Stimulated activated CD4-positive, alpha-beta T cell treated with anti-CD3 and anti-CD28 coated beads, Interleukin-1b, Interleukin-23, amount 100 ng/mL, for 1 hour (primary cell): ENCODE data around the gene SP4.
"Not testable (repeated sequence)": the region's sequence is repeated elsewhere in the genome, so short reads cannot be mapped to it uniquely, and the experiment has no call there.

Experiments used
- DNase-seq, 2 donors: peaks; one replicate each; pipeline ENCODE4 v3.0.0-alpha.2; 2020; ENCODE audit warnings: low read depth in 2 of 2

SP4 gene

DNA sequence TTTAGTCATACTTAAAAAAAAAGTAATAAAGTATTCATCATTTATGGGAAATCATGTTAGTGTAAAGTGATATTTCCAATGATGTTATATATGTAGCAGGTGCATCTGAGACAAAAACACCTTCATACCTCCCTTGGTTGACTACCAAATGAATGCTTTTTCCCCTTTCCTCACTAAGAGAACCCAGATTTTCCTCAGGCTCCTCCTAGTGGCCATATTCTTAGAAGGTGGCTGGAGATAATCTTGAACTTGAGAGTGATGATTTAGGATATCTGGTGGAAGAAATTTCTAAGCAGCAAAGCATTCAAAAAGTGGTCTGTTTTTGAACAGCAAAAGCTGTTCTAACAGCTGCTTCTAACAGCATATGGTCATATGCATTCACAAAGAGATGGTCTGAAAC is 98.1 kb downstream of the SP4 start:
- DNase-seq: no peak

DNA sequence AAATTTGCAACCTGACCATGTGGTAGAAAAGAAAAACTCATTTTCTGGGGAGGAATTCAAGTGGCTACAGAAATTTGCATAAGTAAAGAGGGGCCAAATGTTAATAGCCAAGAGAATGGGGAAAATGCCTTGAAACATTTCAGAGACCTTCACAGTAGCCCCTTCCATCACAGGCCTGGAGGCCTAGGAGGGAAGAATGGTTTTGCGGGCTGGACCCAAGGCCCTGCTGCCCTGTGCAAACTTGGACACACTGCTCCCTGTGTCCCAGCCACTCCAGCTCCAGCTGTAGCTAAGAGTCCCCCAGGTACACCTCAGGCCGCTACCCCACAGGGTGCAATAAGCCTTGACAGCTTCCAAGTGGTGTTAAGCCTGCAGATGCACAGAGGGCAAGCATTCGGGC is 98.6 kb downstream of the SP4 start:
- DNase-seq: no peak

DNA sequence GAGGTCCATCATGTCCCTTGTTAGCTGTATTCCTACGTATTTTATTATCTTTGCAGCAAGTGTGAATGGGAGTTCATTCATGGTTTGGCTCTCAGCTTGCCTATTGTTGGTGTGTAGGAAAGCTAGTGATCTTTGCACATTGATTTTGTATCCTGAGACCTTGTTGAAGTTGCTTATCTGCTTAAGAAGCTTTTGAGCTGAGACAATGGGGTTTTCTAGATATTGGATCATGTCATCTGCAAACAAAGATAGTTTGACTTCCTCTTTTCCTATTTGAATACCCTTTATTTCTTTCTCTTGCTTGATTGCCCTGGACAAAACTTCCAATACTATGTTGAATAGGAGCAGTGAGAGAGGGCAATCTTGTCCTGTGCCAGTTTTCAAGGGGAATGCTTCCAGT is 104.6 kb downstream of the SP4 start:
- not testable (repeated sequence) for DNase-seq

DNA sequence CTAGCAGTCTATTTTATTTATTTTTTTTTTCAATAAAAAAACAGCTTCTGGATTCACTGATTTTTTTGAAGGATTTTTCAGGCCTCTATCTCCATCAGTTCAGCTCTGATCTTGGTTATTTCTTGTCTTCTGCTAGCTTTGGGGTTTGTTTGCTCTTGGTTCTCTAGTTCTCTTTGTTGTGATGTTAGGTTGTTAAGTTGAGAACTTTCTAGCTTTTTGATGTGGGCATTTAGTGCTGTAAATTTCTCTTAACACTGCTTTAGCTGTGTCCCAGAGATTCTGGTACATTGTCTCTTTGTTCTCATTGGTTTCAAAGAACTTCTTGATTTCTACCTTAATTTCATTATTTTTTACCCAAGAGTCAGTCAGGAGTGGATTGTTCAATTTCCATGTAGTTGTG is 105.8 kb downstream of the SP4 start:
- DNase-seq: not testable (repeated sequence)

DNA sequence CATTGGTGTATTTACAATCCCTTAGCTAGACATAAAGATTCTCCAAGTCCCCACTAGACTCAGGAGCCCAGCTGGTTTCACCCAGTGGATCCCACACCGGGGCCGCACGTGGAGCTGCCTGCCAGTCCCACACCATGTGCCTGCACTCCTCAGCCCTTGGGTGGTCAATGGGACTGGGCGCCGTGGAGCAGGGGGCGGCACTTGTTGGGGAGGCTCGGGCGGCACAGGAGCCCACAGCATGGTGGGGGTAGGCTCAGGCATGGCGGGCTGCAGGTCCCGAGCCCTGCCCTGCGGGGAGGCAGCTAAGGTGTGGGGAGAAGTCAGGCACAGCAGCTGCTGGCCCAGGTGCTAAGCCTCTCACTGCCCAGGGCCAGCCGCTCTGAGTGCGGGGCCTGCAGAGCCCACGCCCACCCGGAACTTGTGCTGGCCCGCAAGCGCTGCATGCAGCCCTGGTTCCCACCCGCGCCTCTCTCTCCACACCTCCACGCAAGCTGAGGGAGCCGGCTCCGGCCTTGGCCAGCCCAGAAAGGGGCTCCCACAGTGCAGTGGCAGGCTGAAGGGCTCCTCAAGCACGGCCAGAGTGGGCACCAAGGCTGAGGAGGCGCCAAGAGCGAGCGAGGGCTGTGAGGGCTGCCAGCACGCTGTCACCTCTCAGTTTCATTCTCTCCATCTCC is 108.7 kb downstream of the SP4 start:
- not testable (repeated sequence) for DNase-seq

DNA sequence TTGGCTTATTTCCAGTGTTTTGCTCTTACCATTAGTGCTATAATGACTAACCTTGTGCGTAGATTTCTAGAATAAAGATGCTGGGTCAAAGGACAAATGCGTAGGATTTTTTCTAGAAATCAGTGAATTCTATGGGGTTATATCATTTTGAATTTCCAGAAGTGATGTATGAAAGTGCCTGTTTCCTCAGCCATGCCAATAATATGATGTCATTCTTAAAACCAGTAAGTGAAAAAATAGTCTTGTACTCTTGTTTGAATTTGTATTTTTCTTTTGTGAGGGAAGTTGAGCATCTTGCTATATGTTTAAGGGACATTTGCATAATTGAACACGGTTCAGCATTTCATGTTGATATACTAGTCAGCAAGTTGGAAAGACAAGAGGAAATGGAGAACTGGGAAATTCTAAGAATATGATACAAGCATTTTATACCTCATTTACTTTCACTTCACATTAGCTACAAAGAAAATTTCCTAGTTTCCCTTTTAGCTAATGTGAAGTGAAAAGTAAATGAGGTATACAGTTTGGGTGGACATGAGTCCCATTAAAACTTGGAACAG is 111.1 kb downstream of the SP4 start:
- DNase-seq: no peak

- no peak for DNase-seq
These were observed 115.1 kb downstream of the SP4 start, which contains the start of gene DNAH11 for GRCh38 chr7:21542891-21543527. Gene DNAH11, plus strand, starts transcription at chr7:21543039. Its CDS starts 207 bp downstream, at chr7:21543246.

DNA sequence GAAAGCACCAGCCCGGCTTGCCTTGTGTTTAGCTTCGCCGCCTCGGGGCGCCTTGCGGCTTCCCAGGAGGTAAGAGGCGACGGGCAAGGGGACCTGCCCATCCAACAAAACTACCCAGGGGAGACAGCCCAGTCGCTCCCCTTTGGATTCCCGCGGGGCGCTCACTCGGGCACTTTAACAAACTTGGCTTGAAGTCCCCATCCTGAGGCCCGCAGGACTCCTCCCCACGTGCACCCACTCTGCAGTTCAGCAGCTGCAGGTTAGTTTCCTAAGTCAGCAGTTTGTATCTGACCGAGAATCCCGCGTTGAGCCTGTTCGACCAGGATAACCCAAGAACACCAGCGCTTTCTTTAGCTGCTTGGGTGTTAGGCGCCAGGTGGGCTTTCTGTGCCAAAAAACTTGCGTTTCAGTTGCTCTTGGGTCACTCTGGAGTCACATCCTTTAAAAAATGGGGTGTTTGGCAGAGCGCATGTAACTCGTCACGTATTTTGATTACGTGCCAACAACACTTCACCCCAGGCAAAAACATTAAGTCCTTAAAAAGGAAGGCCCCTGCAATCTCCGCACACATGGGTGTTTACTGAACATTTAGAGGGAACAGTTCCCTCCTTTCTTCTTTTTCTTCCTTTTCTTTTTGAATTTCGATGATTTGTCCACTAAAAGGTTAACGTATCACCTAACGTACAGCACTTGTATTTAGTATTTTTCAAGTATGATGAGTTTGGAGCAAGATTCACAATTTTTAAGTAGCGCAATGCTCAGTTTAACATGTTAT is 115.8 kb downstream of the SP4 start:
- no peak for DNase-seq

GRCh38 chr7:21544303-21544656 is 116.4 kb downstream of the SP4 start:
- no peak for DNase-seq

GRCh38 chr7:21544715-21545114 is 116.8 kb downstream of the SP4 start:
- no peak for DNase-seq

- DNase-seq: no peak
These were observed 119.6 kb downstream of the SP4 start for GRCh38 chr7:21547501-21547900.

- no peak for DNase-seq
These were observed 120.6 kb downstream of the SP4 start for GRCh38 chr7:21548491-21548890.

- DNase-seq: no peak
These were observed 122.2 kb downstream of the SP4 start for GRCh38 chr7:21550076-21550475.

DNA sequence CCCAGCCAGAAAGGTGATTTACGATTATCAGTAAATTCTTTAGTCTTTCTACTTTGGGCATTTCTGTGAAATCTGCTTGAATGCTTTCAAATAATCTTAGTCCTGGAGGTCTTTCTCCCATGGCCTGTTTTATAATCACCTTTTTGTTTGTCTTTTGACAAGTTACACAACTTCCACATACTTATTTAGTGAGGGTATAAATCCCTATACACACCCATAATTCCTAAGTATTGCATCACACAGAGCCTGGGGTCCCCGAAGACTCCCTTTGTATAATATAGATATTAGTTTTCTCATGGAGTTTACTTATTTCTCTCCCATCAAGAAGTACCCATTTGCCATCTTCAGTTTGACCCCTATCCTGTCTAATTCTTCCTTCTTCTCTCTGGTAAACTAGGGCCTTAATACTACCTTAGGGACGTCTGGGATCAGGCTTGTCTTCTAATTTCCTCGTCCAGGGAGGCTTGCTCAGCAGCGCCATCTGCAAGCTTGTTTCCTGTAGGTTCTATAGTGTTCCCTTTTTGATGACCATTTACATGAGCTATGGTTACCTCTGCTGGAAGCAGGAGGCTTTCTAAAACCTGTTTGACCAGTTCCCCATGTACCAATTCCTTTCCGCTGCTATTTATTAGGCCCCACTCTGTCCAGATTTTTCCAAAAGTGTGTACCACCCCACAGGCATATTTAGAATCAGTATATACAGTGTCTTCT is 123.1 kb downstream of the SP4 start:
- DNase-seq: no peak

DNA sequence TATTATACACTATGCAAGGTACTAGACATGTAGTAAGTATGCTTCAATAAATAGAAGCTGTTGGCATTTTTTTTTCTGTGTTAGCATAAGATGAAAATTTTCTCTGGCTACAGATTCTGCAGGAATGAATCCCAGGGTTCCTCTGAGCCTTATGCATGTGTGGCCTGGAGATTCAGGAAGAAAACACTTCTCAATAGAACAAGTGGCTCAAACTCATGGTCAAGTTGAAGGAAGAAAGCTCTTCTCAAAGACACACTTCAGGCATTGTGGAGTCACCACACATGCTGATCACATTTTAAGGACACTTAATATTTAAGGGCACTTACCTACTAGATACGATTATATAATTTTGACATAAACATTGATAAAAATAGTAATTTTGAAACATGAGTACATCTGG is 134.5 kb downstream of the SP4 start:
- no peak for DNase-seq
